Globus pallidus (tissue), 1 donor: ENCODE results near the gene LMBR1.
A peak's percentile ranks its signal among the peaks of the same experiment; 100 is the strongest.
"Not testable (repeated sequence)": the region's sequence is repeated elsewhere in the genome, so short reads cannot be mapped to it uniquely, and the experiment has no call there.

Experiments used
- DNase-seq: peaks from one replicate; pipeline ENCODE4 v3.0.0-alpha.2; 2015; ENCODE audit warnings: low spot score

Gene LMBR1

DNA sequence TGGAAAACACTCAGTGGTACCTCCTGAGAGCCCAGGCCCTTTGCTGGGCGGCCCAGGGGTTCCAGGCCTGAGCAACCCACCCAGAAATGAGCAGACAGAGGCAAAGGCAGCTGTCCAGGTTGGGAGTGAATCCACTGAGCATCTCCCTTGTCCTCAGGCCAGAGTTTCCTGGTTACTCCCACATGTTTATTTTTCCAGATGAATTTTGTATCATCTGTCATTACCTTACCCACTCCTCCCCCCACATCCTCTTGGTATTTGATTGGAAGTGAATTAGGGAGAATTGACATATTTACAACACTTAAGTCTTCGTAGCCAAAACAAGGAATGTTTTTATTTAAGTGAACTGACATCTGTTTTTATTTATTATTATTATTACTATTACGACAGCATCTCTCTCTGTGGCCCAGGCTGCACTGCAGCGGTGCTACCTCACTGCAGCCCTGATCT, 13.2 kb upstream of the LMBR1 start:
- no peak for DNase-seq

DNA sequence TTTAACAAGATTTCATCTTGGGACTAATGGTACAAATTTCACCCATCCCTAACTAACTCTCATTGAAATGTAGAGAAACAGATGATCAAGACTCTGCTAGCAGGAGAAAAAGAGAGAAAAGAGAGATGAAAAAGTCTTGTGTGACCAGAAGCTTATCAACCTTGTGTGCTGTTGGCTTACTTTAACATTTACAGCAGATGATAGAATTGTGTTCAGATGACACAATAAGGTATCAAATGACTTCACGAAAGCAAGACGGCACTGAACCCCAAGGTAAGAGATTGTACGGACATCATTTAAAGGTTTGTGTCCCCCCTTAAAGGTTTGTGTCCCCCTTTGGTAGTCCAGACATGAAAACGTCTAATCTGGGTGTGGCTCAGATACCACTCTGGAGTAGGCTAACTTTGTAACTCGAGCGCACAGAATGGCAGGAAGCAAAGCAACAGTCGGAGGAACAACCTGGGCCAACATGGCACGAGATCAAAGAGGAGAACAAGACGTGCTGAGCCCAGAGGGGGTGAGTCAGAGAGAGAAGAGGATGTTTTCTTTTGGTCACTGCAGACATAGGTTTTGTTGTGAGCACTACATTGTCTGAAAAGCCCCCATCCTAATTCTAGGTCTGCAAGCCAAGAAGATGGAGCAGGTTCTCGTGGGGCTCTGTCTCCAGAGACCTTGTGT, 10.4 kb upstream of the LMBR1 start:
- no peak for DNase-seq

DNA sequence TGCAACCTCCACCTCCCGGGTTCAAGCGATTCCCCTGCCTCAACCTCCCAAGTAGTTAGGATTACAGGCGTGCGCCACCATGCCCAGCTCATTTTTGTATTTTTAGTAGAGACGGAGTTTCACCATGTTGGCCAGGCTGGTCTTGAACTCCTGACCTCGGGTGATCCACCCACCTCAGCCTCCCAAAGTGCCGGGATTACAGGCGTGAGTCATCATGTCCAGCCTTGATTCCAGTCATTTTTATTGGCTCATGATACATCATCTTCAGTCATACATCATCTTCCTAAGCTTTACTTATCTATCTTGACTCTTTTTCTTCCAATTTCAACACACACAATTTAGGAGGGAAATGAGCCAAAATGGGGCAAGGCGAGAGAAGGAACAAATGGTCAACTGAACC, 7.1 kb upstream of the LMBR1 start:
- not testable (repeated sequence) for DNase-seq

DNA sequence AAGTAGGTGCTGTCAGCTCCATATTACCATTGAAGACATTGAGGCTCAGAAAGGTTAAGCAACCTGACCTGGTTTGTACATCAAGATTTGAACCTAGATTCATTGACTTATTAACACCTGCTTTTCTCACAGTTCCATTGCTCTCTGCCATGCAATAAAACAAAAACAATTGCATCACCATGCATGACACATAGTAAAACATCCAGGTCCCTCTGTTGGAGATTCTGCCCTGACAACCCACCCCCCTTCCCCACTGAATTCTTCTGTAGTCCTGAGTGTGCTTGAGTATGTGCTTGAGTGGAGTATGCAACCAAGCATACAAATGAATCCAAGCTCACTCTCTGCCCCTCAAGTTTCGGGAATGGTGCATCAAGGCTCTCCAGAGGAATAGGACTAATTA, 6.0 kb upstream of the LMBR1 start:
- DNase-seq, result no peak

DNA sequence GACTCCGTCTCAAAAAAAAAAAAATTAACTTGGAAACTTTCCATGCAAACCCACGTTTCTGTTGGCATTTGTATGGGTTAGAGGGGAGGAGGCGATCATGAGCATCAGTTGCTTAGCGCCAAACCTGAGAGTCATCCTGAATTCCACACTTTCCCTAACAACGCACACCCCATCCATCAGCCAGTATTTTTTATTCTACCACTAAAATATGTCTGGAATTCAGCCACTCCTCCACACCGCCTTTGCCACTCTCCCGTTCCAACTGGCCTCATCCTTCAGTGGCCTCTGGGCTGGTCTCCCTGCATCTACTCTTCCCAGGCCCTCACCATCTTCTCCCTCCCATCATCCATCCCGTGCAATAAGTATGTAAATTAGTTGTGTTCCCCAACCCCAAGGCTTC, 4.7 kb upstream of the LMBR1 start:
- no peak for DNase-seq

DNA sequence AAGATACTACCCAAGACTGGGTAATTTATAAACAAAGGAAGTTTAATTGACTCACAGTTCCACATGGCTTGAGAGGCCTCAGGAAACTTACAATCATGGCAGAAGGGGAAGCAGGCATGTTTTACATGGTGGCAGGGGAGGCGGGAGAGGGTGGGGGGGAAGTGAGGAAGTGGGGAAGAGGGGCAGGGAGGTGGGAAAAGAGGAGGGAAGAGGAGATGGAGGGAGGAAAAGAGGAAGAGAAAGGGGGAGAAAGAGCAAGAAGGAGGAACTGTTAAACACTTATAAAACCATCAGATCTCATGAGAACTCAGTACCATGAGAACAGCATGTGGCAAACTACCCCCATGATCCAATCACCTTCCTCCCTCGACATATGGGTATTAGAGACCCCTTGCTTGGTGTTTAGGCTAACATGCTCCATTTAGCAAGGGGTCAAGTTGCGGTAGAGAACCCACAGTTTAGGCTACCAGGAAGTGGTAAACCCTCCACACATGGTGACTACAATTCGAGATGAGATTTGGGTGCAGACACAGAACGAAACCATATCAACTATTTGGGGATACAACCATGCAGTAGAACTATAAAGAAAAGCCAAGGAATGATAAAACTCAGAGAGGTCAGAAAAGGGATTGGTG, 3.5 kb upstream of the LMBR1 start:
- no peak for DNase-seq

DNA sequence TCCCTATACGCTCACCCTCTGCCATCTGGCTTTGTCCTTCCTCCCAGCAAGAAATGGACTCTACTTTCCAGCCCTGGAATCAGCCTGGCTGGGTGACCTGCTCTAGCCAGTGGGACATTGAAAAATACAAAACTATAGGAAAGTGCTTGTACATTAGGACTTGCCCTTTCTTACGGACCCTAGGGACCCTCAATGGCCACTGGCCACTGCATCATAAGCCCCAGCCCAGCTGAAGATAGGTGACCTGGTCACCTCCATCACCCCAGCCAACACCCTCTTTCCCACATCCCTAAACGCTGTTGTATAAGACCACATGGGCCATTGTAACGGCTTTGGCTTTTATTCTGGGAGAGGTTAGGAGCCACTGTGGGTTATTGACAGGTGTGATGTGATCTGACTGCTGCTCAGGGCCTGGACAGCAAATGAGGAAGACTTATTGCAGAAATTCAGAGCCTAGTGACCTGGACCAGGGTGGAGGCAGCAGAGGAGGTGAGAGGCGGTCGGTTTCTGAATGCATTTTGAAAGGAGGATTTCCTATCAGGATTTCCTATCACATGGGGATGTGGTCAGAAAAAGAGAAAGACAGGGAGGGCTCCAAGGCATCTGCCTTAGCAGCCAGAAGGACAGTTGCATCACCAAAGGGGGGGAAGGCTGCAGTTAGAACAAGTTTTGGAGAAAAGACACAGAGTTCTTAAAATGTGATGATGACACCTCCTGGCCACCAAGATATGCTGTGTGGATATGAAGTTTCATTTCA, 2.2 kb upstream of the LMBR1 start:
- DNase-seq, result no peak

DNA sequence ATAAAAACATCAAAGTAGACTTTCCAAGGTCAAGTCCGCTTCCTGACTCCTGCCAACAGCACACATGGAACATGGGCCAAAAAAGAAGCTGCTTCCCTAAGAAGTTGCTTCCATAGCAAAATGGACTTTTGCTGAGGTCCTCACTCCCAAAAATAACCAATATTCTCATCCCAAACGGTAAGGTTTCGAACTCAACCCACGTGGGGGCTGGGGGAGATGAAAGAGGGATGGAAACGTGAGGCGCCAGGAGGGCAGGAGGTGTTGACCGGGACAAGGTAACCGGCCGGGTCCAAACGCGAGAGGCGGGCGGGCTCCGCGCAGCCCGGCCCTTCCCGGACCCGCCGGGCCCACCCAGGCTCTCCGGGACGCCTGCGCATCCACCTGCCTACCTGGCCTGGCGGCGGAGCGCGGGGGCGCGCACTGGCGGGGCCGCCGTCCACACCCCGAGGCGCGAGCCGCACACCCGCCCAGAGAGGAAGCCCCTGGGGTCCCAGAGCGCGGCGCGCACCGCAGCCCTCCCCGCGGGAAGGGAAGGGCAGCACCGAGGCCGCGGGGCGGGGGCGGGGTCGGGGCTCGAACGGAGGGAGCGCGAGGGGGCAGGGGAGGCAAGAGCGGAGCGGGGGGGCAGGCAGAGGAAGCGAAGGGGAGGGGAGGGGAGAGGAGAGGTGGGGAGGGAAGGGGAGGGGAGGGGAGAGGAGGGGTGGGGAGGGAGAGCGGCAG, 742 bp downstream of the LMBR1 start:
- peak; percentile 15 for DNase-seq

DNA sequence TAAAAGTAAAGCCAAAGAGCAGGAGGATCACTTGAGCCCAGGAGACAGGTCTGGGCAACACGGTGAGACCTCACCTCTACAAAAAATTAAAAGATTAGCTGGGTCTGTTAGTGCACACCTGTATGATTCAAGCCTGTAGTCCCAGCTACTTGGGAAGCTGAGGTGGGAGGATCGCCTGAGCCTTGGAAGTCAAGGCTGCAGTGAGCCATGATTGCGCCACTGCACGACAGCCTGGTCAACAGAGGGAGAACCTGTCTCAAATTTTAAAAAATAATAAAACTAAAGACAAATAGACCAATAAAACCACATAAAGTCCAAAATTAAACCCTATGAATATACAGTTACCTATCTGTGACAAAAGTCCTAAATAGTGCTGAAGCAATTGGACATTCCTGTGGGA, 3.2 kb downstream of the LMBR1 start:
- no peak for DNase-seq

DNA sequence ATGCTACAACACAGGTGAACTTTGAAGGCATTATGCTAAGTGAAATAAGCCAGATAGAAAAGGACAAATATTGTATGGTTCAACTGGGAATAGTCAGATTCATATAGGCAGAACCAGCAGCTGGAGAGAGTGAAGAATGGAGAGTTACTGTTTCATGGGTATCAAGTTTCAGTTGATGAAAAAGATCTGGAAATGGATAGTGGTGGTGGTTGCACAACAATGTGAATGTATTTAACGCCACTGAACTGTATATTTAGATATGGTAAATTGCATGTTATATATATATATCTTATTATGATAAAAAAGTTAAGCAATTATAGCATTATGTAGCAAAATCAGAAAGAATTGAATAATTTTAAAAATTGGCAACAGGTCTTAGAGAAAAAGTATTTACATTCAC, 3.9 kb downstream of the LMBR1 start:
- no peak for DNase-seq

DNA sequence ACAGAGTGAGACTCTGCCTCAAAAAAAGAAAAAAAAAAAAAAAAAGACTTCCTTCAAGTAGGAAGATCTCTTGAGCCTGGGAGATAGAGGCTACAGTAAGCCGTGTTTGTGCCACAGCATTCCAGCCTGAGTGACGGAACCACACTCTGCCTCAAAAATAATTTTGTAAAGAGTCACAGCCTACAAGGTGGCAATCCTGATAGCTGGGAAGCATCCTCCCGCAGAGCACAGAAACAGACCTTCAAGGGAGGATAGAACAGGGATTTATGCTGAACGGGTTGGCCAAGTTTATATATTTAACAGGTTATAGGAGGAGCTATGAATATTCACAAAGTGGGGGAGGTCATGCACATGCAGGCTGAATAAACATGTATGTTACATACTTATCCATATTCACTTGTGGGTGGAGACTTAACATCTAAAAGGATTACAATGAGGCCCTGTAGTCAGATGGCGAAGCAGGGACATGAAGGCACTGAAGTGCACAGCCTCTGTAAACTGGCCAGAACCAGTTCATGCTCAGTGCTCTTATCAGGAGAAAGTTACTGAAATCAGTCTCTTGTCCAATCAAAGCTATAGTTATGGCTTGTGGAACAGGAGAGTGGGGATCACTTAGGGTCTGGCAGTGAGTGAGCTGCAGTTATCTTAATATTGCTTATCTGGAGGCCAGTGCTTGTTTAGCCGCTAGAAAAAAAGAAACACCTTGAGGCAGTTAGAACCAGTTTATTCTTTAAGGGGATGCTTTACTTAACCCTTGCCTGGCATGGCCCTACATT, 6.8 kb downstream of the LMBR1 start:
- DNase-seq, result no peak

DNA sequence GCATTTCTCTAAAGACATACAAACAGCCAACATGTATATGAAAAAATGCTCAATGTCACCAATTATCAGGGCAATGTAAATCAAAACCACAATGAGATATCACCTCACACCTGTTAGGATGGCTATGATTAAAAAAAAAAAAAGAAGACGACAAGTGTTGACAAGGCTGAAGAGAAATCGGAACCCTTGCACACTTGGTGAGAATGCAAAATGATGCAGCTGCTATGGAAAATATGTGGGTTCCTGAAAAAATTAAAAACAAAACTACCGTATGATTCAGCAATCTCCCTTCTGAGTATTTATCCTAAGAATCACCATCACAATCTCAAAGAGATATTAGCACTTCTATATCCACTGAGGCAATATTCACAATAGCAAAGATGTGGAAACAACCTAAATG, 11.3 kb downstream of the LMBR1 start:
- no peak for DNase-seq

DNA sequence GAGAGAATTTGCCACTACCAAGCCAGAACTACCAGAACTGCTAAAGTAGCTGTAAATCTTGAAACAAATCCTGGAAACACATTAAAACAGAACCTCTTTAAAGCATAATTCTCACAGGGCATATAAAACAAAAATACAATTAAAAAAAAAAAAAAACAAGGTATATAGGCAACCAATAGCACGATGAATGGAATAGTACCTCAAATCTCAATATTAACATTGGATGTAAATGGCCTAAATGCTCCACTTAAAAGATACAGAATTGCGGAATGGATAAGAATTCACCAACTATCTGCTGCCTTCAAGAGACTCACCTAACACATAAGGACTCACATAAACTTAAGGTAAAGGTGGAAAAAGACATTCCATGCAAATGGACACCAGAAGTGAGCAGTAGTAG, 17.2 kb downstream of the LMBR1 start:
- DNase-seq, result no peak

DNA sequence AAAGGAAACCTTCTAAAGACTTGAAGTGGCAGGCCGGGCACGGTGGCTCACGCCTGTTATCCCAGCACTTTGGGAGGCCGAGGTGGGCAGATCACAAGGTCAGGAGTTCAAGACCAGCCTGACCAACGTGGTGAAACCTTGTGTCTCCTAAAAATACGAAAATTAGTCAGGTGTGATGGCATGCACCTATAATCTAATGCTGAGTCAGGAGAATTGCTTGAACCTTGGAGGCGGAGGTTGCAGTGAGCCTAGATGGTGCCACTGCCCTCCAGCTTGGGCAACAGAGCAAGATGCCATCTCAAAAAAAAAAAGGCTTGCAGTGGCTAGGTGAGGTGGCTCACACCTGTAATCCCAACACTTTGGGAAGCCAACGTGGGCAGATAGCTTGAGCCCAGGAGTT, 24.6 kb downstream of the LMBR1 start:
- not testable (repeated sequence) for DNase-seq

DNA sequence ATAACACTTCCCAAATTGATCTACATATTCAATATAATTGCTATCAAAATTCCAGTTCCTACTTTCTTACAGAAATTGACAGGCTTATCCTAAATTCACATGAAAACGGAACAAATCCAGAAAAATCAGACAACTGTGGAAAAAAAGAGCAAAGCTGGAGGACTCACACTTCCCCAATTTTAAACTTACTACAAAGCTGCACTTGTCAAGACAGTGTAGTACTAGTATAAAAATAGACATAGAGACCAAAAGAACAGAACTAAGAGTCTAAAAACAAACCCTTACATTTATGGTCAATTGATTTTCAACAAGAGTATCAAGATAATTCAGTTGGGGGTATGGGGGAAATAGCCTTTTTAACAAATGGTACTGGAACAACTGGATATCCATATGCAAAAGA, 27.5 kb downstream of the LMBR1 start:
- DNase-seq, result no peak

DNA sequence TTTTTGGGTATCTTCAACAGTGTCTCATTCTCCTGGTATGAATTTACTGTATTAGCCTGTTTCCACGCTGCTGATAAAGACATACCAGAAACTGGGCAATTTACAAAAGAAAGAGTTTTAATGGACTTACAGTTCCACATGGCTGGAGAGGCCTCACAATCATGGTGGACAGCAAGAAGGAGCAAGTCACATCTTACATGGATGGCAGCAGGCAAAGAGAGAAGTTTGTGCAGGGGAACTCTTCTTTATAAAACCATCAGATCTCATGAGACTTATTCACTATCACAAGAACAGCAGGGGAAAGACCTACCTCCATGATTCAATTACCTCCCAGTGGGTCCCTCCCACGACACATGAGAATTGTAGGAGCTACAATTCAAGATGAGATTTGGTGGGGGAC, 31.0 kb downstream of the LMBR1 start:
- not testable (repeated sequence) for DNase-seq

DNA sequence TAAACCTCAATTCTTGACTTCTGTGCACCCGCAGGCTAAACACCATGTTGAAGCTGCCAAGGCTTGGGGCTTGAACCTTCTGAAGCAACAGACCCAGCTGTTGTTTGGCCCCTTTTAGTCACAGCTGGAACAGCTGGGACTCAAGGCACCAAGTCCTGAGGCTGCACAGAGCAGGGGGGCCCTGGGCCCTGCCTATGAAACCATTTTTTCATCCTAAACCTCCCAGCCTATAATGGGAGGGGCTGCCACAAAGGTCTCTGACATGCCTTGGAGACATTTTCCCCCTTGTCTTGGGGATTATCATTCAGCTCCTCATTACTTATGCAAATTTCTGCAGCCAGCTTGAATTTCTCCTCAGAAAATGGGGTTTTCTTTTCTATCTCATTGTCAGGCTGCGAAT, 31.8 kb downstream of the LMBR1 start:
- no peak for DNase-seq

DNA sequence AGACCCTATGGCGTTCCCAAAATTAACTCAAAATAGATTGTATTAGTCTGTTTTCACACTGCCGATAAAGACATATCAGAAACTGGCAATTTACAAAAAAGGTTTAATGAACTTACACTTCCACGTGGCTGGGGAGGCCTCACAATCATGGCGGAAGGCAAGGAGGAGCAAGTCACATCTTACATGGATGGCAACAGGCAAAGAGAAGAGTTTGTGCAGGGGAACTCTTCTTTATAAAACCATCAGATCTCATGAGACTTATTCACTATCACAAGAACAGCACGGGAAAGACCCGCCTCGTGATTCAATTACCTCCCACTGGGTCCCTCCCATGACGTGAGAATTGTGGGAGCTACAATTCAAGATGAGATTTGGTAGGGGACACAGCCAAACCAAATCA, 32.9 kb downstream of the LMBR1 start:
- not testable (repeated sequence) for DNase-seq

DNA sequence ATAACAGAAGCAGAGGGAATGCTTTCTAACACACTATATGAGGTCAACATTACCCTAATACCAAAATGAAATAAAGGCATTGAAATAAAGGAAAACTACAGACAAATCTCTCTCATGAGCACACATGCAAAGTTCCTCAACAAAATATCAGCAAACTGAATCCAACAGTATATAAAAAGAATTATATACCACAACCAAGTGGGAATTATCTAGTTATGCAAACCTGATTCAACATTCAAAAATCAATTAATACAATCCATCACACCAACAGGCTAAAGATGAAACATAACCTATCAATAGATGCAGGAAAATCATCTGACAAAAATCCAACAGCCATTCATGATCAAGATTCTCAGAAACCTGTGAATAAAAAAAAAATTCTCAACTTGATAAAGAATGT, 34.5 kb downstream of the LMBR1 start:
- DNase-seq, result no peak

DNA sequence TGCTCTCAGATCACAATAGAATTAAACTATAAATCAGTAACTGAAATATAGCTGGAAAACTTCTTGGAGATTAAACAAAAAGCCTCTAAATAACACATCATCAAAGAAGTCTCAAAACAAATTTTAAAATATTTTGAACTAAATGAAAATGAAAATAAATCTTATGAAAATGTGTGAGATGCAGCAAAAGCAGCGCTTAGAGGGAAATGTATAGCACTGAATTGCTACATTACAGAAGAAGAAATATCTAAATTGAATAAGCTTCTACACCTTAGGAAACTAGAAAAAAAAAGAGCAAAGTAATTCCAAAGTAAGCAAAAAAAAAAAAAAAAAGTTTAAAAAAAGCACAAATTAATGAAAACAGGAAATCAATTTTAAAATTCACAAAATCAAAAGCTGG, 35.2 kb downstream of the LMBR1 start:
- no peak for DNase-seq

DNA sequence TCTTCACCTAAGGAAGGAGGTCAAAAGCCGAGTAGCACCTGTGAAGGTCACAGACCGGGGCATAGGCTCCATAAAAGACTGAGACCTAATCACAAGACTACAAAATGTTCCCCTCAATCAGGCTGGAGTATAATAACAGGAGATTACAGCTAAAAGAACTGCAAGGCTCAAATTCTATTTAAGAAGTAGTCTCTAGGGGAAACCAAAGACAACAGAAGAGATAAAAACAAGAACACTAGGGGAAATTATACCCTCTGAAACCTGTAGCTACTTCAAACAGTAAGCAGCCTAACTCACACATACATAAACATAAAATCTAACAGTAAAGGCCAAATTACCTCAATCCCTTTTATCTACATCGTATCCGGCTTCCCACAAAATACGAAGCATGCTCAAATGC, 38.3 kb downstream of the LMBR1 start:
- no peak for DNase-seq

DNA sequence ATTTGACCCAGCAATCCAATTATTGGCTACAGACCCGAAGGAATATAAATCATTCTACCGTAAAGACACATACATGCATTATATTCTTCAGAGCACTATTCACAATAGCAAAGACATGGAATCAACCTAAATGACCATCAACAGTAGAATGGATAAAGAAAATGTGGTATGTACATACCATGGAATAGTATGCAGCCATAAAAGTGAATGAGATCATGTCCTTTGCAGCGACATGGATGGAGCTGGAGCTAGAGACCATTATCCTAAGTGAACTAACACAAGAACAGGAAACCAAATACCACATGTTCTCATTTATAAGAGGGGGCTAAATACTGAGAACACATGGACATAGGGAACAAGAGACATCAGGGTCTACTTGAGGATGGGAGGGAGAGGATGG, 44.0 kb downstream of the LMBR1 start:
- no peak for DNase-seq
